Heart left ventricle (tissue), 13 donors: Measurements from ENCODE around the gene ZFAND4.

Source experiments
- POLR2A ChIP-seq, 2 donors: fragments of 450-650 bp; IDR thresholded peaks; one replicate each; pipeline ENCODE4 v1.6.1; 2017; ENCODE audit warnings: antibody characterized with exemption in 2 of 2, mild to moderate bottlenecking in 2 of 2, moderate library complexity in 2 of 2
- TF ChIP-seq, protein P1 (sequence below), 12 donors: fragments of 200-600 bp; sonication (generic) in 4 of 12; IDR thresholded peaks; one replicate each; pipeline versions ENCODE4 v1.5.0 to v1.8.0; 2018 to 2022; ENCODE audit warnings: antibody characterized with exemption in 12 of 12, mild to moderate bottlenecking in 5 of 12
- donor health status: ischemic (EF 13 %, LVEDD 7.1; RV severe dilation, severe dysfunction).
- donor health status: DM: no; HTN: yes; CAD: no.
- donor health status: DM: no; HTN: no; CAD: no.
- donor health status: ischemic (EF 25% LVEDD 6.9; RV normal size, moderate dysfunction).
- donor health status: ischemic (EF 25% LVEDD 5.7; RV mildly dilated, moderate dysfunction).
- donor health status: ischemic (EF 35%, LVEDD 5.7; RV mildly dilated, moderate dysfunction).
- donor health status: nonischemic (EF 11% LVEDD 7.7; RV severe dilation, severe dysfunction).
- donor health status: DM: yes; HTN: yes; CAD: no.
- donor health status: PGD.
- donor health status: ischemic (EF 29% LVEDD 5.4; RV normal size, mild dysfunction).
- donor health status: nonischemic (EF 23%, LVEDD 6.1; RV moderate dilation, normal function).

DNA sequence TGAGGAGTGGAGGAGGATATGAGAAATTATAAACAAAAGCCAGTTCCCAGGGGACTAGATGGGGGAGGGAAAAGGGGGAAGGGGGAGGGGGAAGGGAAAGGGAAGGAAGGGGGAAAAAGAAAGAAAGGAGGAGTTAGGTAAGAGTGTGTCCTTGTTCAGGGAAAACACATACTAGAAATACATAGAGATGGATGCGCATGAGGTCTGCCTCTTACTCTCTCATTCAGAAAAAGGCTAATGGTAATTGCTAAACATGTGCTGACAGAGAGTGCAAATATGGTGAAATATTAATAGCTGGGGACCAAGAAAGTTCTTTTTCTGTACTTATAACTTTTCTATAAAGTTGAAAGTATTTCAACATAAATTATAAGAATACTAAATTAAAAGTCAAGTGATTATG is 64.5 kb downstream of the ZFAND4 start:
- no peak for TF ChIP-seq POLR2A (IDR thresholded peaks at IDR 0.05)
- TF ChIP-seq, protein P1, sequence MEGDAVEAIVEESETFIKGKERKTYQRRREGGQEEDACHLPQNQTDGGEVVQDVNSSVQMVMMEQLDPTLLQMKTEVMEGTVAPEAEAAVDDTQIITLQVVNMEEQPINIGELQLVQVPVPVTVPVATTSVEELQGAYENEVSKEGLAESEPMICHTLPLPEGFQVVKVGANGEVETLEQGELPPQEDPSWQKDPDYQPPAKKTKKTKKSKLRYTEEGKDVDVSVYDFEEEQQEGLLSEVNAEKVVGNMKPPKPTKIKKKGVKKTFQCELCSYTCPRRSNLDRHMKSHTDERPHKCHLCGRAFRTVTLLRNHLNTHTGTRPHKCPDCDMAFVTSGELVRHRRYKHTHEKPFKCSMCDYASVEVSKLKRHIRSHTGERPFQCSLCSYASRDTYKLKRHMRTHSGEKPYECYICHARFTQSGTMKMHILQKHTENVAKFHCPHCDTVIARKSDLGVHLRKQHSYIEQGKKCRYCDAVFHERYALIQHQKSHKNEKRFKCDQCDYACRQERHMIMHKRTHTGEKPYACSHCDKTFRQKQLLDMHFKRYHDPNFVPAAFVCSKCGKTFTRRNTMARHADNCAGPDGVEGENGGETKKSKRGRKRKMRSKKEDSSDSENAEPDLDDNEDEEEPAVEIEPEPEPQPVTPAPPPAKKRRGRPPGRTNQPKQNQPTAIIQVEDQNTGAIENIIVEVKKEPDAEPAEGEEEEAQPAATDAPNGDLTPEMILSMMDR (IDR thresholded peaks at IDR 0.05) = no peak
